Dermis blood vessel endothelial cell (primary cell): ENCODE results near the gene PRR7. TPM values are rescaled to one million over a fixed set of nuclear protein-coding genes. Genes with fewer than 3 reads are reported as not detected.

Experiments
- DNase-seq: peaks from one replicate; pipeline ENCODE4 v3.0.0; 2010
- total RNA-seq: library from RNA; depleted of rRNA; stranded (reverse); fragments of >200 nt; gene quantifications from 2 replicates; pipeline ENCODE4 v1.2.3, GENCODE V29; 2014

The PRR7 gene
- total RNA-seq, 1 donor from 2014 or later: 4.8 TPM

- no peak for DNase-seq
These were observed 21.3 kb upstream of the PRR7 start for GRCh38 chr5:177425196-177425800.

DNA sequence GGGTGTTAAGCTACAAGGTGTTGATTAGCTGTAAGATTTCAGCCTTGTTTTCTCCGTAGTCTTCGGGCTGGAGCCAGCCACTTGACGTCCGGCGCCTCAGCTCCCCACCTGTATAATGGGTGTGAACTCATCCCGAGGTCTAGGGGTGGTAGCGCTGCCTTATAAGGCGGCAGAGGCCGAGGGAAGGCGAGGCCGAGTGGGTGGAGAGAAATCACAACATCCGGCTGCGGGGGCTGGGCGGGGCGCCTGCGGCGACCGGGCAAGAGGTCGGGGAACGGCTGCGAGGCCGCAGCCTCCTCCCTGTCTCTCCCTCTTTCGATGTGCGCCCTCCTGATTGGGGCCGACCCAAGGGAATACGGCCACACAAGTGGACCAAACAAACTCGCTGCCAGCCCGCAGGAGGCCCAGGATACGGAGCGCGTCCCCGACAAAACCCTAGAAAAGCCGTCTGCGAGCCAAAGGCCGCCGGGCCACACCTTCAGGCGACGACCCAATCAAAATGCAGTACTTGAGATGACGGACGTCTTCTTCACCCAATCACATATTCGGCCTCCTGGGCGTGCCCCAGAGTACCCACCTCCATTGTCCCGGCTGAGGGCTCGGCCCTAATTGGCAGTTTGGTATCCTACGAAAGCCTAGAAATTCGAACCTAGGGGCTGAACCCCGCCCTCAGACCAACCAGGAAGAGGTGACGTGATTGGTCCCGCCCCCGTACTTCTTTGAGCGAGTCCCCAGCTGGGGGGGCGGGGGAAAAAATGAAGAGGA lies 20.6 kb upstream of the PRR7 start:
- peak; percentile 100 for DNase-seq

GRCh38 chr5:177426566-177427210 lies 19.9 kb upstream of the PRR7 start, which contains the start of gene GRK6:
Gene GRK6, plus strand, starts transcription at chr5:177426676. Its CDS starts 170 bp downstream, at chr5:177426846.
- no peak for DNase-seq

DNA sequence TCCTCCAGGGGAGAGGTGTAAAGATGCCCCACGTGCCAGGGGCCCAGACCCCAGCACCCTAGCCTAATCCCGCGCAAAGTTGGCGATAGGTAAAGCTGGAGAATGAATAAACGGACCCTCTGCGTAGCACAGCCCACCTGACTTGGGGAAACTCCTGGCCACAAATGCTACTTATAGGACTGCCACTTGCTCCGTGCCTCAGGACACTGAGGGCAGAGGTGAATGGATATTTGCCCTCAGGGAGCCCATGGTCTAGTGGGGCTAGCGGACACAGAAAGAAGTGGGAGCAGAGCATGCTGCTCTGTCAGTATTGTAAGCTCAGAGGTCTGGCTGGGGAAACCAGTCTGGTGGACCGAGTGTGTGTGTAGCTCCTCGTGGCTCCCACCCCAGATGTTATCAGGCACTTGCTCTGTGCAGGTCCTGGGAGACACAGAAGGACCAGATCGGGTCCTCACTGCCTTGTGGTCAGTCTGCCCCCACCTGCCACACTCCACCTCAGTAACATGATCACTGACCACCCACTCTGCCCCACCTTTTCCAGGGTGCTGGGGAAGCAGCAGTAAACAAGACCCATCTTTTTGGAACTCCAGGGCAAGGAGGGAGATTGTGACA lies 19.3 kb upstream of the PRR7 start:
- peak; percentile 22 for DNase-seq

DNA sequence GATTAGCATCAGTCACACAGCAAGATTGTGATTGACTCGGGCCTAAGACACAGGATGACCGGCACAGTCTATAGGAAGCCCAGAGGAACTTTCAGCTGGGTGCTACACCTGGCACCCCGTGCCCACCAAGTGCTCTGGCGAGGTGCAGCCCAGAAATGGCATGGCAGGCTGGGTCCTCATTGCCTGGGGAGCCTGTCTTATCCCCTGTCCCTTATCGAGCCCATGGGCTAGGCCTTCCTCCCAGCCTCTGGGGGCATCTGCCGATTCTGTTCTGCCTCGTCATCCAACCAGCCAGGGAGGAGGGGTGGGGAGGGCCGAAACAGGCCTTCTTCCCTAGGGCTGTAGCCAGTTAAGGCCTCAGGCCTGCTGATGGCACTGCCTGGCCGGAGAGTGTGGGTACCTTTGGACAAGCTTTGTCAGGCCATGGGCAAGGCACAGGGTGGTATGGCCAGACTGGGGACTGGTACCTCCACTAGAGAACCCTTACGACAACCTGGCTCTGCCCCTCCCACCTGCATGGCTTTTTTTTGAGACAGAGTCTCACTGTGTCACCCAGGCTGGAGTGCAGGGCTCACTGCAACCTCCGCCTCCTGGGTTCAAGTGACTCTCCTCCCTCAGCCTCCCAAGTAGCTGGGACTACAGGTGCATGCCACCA lies 18.6 kb upstream of the PRR7 start:
- DNase-seq: no peak

DNA sequence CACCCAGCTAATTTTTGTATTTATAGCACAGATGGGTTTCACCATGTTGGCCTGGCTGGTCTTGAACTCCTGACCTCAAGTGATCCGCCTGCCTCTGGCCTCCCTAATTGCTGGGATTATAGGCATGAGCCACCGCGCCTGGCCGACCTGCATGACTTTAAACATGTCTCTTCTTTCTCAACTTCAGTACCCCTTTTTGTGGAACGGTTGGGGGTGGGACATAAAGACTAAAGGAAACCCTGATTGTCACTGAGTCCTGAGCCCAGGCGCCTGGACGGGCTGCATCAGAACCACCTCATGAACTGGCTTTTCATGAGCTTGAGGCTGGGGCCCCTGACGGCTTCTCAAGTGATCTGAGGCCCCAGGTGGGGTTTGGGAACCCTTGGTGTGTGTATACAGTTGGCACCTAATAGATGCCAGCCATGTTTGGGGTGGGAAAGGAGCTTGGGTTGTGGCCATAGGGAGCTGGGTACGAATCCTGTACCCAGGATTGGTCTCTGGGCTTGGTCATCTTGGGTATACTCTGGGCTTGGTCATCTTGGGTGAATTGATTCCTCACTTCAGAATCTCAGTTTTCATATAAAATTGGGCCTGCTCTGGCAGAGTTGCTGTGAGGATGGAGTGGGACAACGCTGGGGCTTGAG lies 17.9 kb upstream of the PRR7 start:
- DNase-seq: no peak

GRCh38 chr5:177429248-177430040 lies 17.2 kb upstream of the PRR7 start:
- DNase-seq: no peak

DNA sequence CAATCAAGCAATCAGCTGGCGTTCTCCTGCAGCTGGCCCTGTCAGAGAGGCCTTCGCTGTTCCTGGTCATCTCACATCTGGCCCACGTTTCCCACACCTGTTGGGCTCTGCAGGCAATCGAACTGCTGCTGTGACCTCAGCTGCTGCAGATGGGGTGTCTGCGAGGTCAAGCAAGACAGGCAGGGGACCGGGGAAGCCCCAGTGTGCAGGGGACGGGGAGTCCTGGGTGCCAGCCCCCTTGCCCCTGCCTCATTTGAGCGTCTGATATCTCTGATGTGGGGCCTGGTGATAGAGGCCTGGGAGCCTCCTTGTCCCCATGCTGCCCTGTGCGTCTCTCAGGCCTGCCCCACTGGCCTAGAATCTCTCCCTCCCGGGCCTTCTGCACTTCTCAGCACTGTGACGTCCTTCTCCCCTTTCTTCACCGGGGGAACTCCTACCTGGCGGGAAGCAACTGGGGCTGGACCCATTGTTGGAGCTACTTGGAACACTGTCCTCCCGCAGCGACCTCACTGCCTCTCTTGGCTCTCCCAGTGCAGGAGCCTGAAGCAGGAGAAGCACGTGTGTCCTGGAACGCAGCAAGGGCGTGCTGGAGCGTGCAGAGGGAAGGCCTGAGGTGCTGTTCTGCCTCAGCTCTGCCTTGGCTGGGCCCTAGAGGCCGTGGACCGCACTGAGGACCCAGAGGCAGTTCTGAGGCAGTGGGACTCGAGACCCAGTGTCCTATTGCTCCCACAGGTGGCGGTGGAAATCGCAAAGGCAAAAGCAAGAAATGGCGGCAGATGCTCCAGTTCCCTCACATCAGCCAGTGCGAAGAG lies 16.3 kb upstream of the PRR7 start:
- DNase-seq: no peak

DNA sequence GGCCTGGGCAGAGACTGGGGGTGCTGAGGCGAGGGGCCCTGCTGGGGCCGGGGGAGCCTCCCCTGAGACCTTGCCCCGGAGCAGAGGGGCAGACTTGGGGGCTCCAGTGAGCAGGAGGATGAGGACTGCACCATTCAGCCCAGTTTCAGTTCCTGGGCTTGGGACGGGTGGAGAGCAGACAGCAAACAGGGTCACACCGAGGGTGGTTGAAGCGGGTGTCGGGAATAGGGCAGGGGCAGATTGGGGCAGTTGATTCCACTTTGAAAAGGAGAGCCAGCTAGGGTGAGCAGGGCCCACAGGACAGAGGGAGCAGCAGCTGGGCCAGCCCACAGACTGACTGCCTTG lies 15.7 kb upstream of the PRR7 start:
- no peak for DNase-seq

GRCh38 chr5:177431317-177432142 lies 15.1 kb upstream of the PRR7 start:
- peak; percentile 28 for DNase-seq

DNA sequence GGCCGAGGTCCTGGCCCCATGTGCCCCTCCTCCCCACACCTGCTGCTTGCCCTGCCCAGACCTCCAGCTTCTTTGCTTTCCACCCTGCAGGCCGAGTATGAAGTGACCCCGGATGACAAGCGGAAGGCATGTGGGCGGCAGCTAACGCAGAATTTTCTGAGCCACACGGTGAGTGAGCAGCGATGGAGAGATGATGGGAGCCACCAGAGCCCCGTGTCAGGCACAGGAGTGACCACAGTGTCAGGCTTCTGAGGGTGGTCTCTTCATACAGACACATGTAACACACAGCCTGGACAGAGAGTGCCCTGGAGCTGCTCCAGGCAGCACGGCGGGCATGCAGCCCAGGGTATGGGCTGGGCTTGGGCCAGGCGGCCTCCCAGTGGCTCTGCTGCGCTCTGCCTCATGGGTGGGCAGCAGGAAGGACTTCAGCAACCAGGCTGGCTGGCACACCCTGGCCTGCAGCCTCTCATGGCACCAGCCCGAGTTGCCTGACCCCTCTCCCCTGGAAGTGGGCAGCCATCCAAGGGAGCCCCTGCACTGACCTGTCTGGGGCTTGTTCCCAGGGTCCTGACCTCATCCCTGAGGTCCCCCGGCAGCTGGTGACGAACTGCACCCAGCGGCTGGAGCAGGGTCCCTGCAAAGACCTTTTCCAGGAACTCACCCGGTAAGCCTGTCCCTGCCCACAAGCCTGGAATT lies 14.3 kb upstream of the PRR7 start:
- DNase-seq: no peak

GRCh38 chr5:177432839-177433657 lies 13.6 kb upstream of the PRR7 start:
- no peak for DNase-seq

GRCh38 chr5:177433658-177434217 lies 12.9 kb upstream of the PRR7 start:
- DNase-seq: no peak

GRCh38 chr5:177434437-177434836 lies 12.2 kb upstream of the PRR7 start:
- DNase-seq: peak; percentile 41

DNA sequence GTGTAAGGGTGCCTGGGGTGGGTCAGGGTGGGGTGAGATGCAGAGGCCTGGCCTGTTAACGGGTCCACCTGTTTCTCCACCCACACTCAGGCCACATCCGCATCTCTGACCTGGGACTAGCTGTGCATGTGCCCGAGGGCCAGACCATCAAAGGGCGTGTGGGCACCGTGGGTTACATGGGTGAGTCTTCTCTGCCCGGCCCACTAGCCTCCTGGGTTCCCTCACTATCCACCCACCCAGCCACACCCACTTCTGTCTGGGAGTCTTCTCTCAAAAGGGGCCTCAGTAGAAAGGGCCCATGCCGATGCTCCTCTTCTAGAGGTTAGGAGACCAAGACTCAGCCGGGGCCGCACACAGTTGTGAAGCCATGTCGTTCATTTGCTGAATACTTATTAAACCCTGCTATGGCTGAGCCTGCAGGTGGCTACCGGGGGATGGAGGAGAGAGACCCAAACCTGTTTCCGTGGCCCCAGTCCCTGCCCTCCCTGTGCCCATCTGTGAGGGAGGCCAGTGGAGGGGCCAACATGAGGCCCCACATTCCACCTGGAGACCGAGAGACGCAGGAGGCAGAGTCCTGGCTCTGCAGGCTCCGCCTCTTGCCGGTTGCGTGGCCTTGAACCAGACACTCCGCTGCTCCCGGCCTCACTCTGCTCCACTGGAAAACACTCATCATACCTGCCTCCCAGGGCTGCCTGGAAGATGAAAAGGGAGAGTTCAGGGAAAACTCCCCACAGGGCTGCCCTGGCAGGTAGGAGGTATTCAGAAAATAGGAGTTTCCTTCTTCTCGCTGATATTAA lies 11.5 kb upstream of the PRR7 start:
- DNase-seq: no peak

- no peak for DNase-seq
These were observed 10.6 kb upstream of the PRR7 start for GRCh38 chr5:177435847-177436536.
